Lung (tissue), 12 donors: Measurements from ENCODE around the gene RFX5. TPM values are rescaled to one million over a fixed set of nuclear protein-coding genes. Genes with fewer than 3 reads are reported as not detected.

Experiments
- ATAC-seq: fragments of 200-7000 bp; cut with Tn5 transposase; one replicate; pipeline ENCODE4 v1.9.1; 2020; ENCODE audit warnings: moderate number of reproducible peaks; ENCODE audit not compliant: insufficient read depth, low FRiP score
- DNase-seq, 3 donors: peaks; one replicate each; pipeline ENCODE4 v3.0.0-alpha.2; 2013 to 2017
- H3K27ac ChIP-seq, 2 donors: one replicate each; pipeline ENCODE4 v1.5.1; 2013; ENCODE audit warnings: mild to moderate bottlenecking in 2 of 2, moderate library complexity in 2 of 2, control low read depth in 1 of 2, inconsistent platforms in 1 of 2, low read depth in 1 of 2, low read length in 1 of 2
- H3K27me3 ChIP-seq, 3 donors: one replicate each; pipeline ENCODE4 v1.5.1; 2013; ENCODE audit warnings: low read length in 2 of 3; ENCODE audit not compliant: control insufficient read depth in 3 of 3, insufficient read depth in 3 of 3
- H3K36me3 ChIP-seq, 4 donors: one replicate each; pipeline ENCODE4 v1.5.1; 2013; ENCODE audit warnings: low read length in 4 of 4, mild to moderate bottlenecking in 1 of 4, moderate library complexity in 1 of 4; ENCODE audit not compliant: control insufficient read depth in 4 of 4, insufficient read depth in 4 of 4
- H3K4me1 ChIP-seq, 5 donors: one replicate each; pipeline ENCODE4 v1.5.1; 2013; ENCODE audit warnings: low read length in 5 of 5, mild to moderate bottlenecking in 2 of 5, moderate library complexity in 1 of 5; ENCODE audit not compliant: control insufficient read depth in 5 of 5, insufficient read depth in 5 of 5
- H3K4me3 ChIP-seq: one replicate; pipeline ENCODE4 v1.5.1; 2013; ENCODE audit warnings: mild to moderate bottlenecking, control low read depth, moderate library complexity
- H3K9ac ChIP-seq, 2 donors: one replicate each; pipeline ENCODE4 v1.5.1; 2013; ENCODE audit warnings: low read length in 2 of 2, control low read depth in 1 of 2; ENCODE audit not compliant: insufficient read depth in 1 of 2
- H3K9me3 ChIP-seq, 4 donors: one replicate each; pipeline ENCODE4 v1.5.1; 2013; ENCODE audit warnings: low read length in 3 of 4, mild to moderate bottlenecking in 1 of 4, moderate library complexity in 1 of 4; ENCODE audit not compliant: control insufficient read depth in 4 of 4, insufficient read depth in 3 of 4
- CTCF ChIP-seq: IDR thresholded peaks from 2 replicates; pipeline ENCODE4 v1.5.1; 2012; ENCODE audit warnings: mild to moderate bottlenecking; ENCODE audit errors: control extremely low read depth, extremely low read depth
- WGBS, 2 donors: extraction: QIAGEN DNeasy Blood & Tissue Kit; methylation state at CpG; one replicate each; pipeline ENCODE4 v1.1.7; 2013; 5-methylcytosine and 5-hydroxymethylcytosine counted together
- polyA plus RNA-seq, 2 donors: library from polyadenylated mRNA; stranded (reverse); fragments of 200-250 nt; gene quantifications; one replicate each; pipeline ENCODE4 v1.2.1, GENCODE V29; 2013
- total RNA-seq, 2 donors: library from RNA; depleted of rRNA in 1 of 2; stranded (reverse); fragments of >200 nt in 1 of 2; gene quantifications; one replicate each; pipeline ENCODE4 v1.2.1, GENCODE V29; 2014 to 2021
- donor health status: control.
- donor health status: control.
- donor health status: Bipolar disorder and iron deficiency.
- donor health status: healthy.
- donor health status: DM: yes; HTN: yes; CAD: no.

RFX5 gene
- total and polyA plus RNA-seq, 4 donors: 16.6 to 40.3 (median 34.6) TPM

GRCh38 chr1:151327223-151327902, 19.7 kb downstream of the RFX5 start, which contains the start of gene PI4KB:
TSS of gene PI4KB (minus strand) at chr1:151327416. CDS start at chr1:151316481, 10,935 bp downstream.
- no peak for TF ChIP-seq CTCF
- DNase-seq (peak; percentile 96 to 100 (median 99)), ATAC-seq (peak; percentile 97)
- H3K27me3 ChIP-seq: no peaks in the 10 kb centered on the region
- peaks cover 0 to 11% (median 6%) of the 10 kb centered on the region in 4 donors for H3K36me3 ChIP-seq
- H3K9me3 ChIP-seq: no peaks in the 10 kb centered on the region
- H3K9ac ChIP-seq: peak within 1 kb of the TSS; percentile 40 to 96
- peaks cover 5 to 23% (median 9%) of the 10 kb centered on the region in 5 donors for H3K4me1 ChIP-seq
- peak within 1 kb of the TSS; percentile 91 to 93 for H3K27ac ChIP-seq
- peak within 1 kb of the TSS; percentile 80 for H3K4me3 ChIP-seq
- 0% methylated on average over 40 of the region's 40 CpGs for WGBS, 2 donors

- Histone ChIP-seq H3K9me3 (no peaks in the 10 kb centered on the region), H3K36me3 (peaks cover 0 to 15% (median 8%) of the 10 kb centered on the region in 4 donors), H3K27me3 (no peaks in the 10 kb centered on the region), H3K4me1 (peaks cover 5 to 23% (median 9%) of the 10 kb centered on the region in 5 donors), H3K27ac (peak overlapping the region; percentile 91 to 93), H3K9ac (peak overlapping the region; percentile 31 to 84), H3K4me3 (peak overlapping the region; percentile 80)
- ATAC-seq (peak; percentile 68), DNase-seq (peak; percentile 58 to 76 (median 75))
- TF ChIP-seq CTCF: no peak
- 2 to 4% methylated on average over 12 of the region's 12 CpGs for WGBS, 2 donors
Measured at GRCh38 chr1:151326619-151327222, 20.3 kb downstream of the RFX5 start.

GRCh38 chr1:151325646-151326429, 21.2 kb downstream of the RFX5 start:
- TF ChIP-seq CTCF: no peak
- WGBS, 2 donors: 43 to 62% methylated on average over 5 of the region's 5 CpGs
- ATAC-seq: no peak
- Histone ChIP-seq H3K9me3 (no peaks in the 10 kb centered on the region), H3K27ac (no peak overlapping the region), H3K27me3 (no peaks in the 10 kb centered on the region), H3K36me3 (peaks cover 5 to 15% (median 9%) of the 10 kb centered on the region in 4 donors), H3K4me1 (peaks cover 5 to 23% (median 9%) of the 10 kb centered on the region in 5 donors), H3K4me3 (no peak overlapping the region), H3K9ac (peak overlapping the region; percentile 40 to 84)
- no peak for DNase-seq
